GM10266 (cell line): Measurements from ENCODE around the gene EIF4G3.

Experiments used
- DNase-seq: peaks from one replicate; pipeline ENCODE4 v3.0.0; 2012; ENCODE audit errors: extremely low spot score
- TF ChIP-seq, protein P1 (sequence below): IDR thresholded peaks from 2 replicates; pipeline ENCODE4 v1.5.1; 2012; ENCODE audit warnings: mild to moderate bottlenecking, low read depth; ENCODE audit not compliant: control insufficient read depth, insufficient read depth; ENCODE audit errors: missing control alignments

The EIF4G3 gene

DNA sequence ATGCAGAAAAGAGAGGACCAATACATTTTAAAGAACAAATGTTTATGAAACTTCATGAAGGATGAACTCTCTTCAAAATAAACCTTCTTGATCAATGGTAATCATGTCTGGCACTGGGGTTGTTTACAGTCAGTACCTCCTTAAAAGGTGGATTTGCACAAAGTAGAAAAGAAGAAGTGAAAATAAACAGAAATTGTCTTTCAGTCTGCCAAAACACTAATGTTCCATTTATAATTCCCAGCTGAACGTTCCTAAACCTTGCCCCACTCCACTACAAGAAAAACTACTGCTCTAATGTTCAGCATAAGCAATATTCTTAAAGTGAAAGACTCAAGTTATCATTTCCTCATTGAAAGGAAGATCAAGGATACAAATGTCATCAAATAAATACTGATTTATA is 86.2 kb downstream of the EIF4G3 start:
- TF ChIP-seq, protein P1, sequence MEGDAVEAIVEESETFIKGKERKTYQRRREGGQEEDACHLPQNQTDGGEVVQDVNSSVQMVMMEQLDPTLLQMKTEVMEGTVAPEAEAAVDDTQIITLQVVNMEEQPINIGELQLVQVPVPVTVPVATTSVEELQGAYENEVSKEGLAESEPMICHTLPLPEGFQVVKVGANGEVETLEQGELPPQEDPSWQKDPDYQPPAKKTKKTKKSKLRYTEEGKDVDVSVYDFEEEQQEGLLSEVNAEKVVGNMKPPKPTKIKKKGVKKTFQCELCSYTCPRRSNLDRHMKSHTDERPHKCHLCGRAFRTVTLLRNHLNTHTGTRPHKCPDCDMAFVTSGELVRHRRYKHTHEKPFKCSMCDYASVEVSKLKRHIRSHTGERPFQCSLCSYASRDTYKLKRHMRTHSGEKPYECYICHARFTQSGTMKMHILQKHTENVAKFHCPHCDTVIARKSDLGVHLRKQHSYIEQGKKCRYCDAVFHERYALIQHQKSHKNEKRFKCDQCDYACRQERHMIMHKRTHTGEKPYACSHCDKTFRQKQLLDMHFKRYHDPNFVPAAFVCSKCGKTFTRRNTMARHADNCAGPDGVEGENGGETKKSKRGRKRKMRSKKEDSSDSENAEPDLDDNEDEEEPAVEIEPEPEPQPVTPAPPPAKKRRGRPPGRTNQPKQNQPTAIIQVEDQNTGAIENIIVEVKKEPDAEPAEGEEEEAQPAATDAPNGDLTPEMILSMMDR, result no peak
- DNase-seq, result no peak

DNA sequence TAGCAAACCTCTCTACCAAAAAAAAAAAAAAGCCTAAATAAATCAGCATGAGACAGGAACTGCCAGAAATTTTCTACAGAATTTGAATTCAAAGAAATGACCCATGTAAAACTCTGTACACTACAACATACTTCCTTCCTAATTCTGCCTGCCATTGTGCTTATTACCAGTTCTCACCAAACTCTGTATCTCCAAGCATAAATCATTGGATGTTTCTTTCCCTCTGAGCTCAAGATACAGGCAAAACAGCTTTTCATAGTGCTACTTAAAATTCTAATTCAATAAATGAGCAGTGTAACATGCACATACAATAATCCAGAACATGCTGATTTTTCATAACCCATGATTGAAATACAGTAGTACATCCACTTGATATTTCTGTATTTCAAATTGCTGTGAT is 87.0 kb downstream of the EIF4G3 start:
- TF ChIP-seq, protein P1, result no peak
- DNase-seq, result no peak

DNA sequence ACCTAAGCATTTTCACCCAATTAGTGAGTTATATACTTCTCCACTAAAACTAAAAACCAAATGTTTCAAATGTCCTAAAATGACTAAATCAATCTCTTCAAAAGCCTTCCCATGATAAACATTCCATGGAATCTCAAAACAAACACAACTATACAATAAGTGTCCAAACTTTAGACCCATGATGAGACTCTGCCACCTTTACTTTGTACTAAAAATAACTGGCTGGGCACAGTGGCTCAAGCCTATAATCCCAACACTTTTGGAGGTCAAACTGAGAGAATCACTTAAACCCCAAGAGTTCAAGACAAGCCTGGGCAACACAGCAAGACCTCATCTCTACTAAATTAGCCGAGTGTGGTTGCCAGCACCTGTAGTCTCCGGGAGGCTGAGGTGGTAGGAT is 87.4 kb downstream of the EIF4G3 start:
- DNase-seq, result no peak

DNA sequence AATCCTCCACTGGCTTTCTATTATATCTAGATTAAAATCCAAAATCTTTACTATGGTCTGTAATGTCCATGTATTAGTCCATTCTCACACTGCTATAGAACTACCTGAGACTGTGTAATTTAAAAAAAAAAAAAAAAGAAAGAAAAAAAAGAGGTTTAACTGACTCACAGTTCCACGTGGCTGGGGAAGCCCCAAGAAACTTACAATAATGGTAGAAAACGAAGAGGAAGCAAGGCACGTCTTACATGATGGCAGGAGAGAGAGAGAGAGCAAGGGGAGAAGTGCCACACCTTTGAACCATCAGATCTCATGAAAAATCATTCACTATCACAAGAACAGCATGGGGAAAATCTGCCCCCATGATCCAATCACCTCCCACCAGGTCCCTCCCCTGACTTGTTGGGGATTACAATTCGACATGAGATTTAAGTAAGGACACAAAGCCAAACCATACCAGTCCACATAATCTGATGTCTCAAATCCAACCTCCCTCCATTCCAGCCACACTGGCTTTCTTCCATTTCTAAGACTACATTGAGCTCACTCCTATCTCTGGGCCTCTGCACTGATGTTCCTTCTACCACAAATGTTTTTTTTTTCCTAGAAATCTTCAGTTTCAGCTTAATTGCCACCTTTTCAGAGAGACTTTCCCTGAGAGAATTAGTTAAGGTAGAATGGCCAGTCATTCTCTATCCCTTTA is 92.4 kb downstream of the EIF4G3 start:
- TF ChIP-seq, protein P1, result no peak
- no peak for DNase-seq

More for the DNA sequence above, 87.4 kb downstream of the EIF4G3 start:
- TF ChIP-seq, protein P1, result no peak

DNA sequence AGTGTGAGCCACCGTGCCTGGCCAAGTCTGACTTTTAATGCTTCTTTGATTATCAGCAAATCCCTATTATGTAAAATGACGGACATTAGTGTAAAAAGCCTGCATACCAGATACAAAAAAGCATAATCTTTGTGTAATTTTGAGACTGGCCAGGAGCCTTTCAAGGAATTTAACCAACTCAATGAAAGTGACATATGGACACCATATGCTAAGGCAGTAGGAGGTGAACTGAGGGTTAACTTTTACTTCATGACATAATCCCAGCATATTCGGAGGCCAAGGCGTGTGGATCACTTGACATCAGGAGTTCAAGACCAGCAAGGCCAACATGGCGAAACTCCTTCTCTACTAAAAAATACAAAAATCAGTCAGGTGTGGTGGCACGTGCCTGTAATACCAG is 94.6 kb downstream of the EIF4G3 start:
- no peak for DNase-seq
- TF ChIP-seq, protein P1, result no peak

DNA sequence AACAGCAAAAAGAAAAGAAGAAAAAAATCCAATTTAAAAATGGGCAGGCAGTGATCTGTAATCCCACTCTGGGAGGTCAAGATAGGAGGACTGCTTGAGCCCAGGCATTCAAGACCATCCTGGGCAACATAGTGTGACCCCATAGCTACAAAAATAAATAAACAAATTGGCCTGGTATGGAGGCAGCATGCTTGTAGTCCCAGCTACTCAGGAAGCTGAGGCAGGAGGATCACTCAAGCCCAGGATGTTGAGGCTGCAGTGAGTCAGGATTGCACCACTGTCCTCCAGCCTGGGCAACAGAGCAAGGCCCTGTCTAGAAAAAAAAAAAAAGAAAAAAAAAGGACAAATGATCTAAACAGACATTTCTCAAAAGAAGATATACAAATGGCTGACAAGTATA is 99.6 kb downstream of the EIF4G3 start:
- DNase-seq, result no peak
- TF ChIP-seq, protein P1, result no peak

DNA sequence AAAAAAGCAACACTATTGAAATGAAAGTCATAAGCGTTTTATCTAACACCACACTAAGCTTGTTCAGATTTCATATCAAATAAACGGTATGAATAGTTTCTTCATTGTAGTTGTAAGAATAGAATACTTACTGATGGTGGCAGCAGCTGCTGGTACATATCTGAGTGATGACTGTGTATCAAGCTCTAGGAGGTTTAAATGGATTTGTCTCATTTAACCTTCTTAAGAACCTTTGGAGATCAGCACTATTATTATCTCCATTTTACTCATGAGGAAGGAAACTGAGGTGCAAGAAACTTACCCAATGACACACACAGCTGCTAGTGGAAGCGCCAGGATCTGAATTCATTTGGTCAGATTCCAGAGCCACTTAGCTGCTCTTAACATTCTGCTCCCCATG is 104.0 kb downstream of the EIF4G3 start:
- no peak for DNase-seq
- TF ChIP-seq, protein P1, result no peak
